Psoas muscle (tissue), 8 donors: ENCODE results near the gene PCSK2. TPM values are rescaled to one million over a fixed set of nuclear protein-coding genes. Genes with fewer than 3 reads are reported as not detected.

Experiments
- ATAC-seq, 4 donors: fragments of 200-7000 bp; cut with Tn5 transposase; one replicate each; pipeline ENCODE4 v1.9.1; 2020; ENCODE audit warnings: moderate library complexity in 3 of 4, mild to moderate bottlenecking in 2 of 4
- DNase-seq, 2 donors: peaks; one replicate each; pipeline ENCODE4 v3.0.0-alpha.2; 2020
- H3K27ac ChIP-seq: fragments of 200-600 bp; one replicate; pipeline ENCODE4 v1.8.0; 2022
- H3K27me3 ChIP-seq, 3 donors: fragments of 200-600 bp in 1 of 3; one replicate each; pipeline versions ENCODE4 v1.6.1 to v1.8.0; 2013 to 2022; ENCODE audit warnings: low read length in 2 of 3, mild to moderate bottlenecking in 2 of 3, moderate library complexity in 1 of 3; ENCODE audit not compliant: insufficient read depth in 3 of 3
- H3K36me3 ChIP-seq, 2 donors: fragments of 200-600 bp in 1 of 2; one replicate each; pipeline versions ENCODE4 v1.6.1 to v1.8.0; 2013 to 2022; ENCODE audit warnings: low read depth in 1 of 2, mild to moderate bottlenecking in 1 of 2, moderate library complexity in 1 of 2; ENCODE audit not compliant: insufficient read depth in 1 of 2
- H3K4me1 ChIP-seq: fragments of 200-600 bp; one replicate; pipeline ENCODE4 v1.8.0; 2022
- H3K4me3 ChIP-seq: fragments of 200-600 bp; one replicate; pipeline ENCODE4 v1.8.0; 2022; ENCODE audit warnings: mild to moderate bottlenecking
- H3K9me3 ChIP-seq: fragments of 200-600 bp; one replicate; pipeline ENCODE4 v1.8.0; 2022
- CTCF ChIP-seq: fragments of 200-600 bp; IDR thresholded peaks from one replicate; pipeline ENCODE4 v1.8.0; 2022; ENCODE audit warnings: antibody characterized with exemption
- WGBS, 3 donors: extraction: QIAGEN DNeasy Blood & Tissue Kit; methylation state at CpG; one replicate each; pipeline versions ENCODE4 v1.1.6 to v1.1.7; 2013; 5-methylcytosine and 5-hydroxymethylcytosine counted together
- intact Hi-C, 2 donors: fragments of 100-400 bp; cut with DNase I; formaldehyde crosslinking; loops; one replicate each; pipeline versions ENCODE4 v1.11.0 to v1.14.2; 2022
- polyA plus RNA-seq, 3 donors: library from polyadenylated mRNA; stranded (reverse); fragments of 200-250 nt; gene quantifications; one replicate each; pipeline ENCODE4 v1.2.3, GENCODE V29; 2013
- total RNA-seq, 4 donors: library from RNA; stranded (reverse); fragmentation: NEBNext Ultra II Directional in 2 of 4; extraction: Animal tissue kit (Norgen Biotek cat#: 25700) in 2 of 4; gene quantifications; one replicate each; pipeline versions ENCODE4 v1.2.1 to v1.2.4, GENCODE V29; 2021 to 2023
- donor health status: healthy with polysubstance abuse.
- donor health status: DM: no; HTN: no; CAD: no; lungs with moderate emphysema.
- donor health status: Bipolar disorder and iron deficiency.
- donor health status: healthy.
- donor health status: DM: yes; HTN: yes; CAD: no.
- donor health status: DM: no; HTN: no; CAD: no.
- donor health status: DM: no; HTN: no; CAD: no.
- donor health status: DM: yes; HTN: yes; CAD: no.

Gene PCSK2
- total and polyA plus RNA-seq, 7 donors, result 0.01 to 0.26 (median 0.04) TPM; not detected in 3

- WGBS, 3 donors, result 84 to 88% (median 85%) methylated on average over 6 of the region's 6 CpGs
- TF ChIP-seq CTCF, result no peak
- Histone ChIP-seq H3K27me3 (no peaks in the 10 kb centered on the region), H3K9me3 (no peaks in the 10 kb centered on the region), H3K4me3 (no peak overlapping the region), H3K27ac (no peak overlapping the region), H3K4me1 (no peaks in the 10 kb centered on the region), H3K36me3 (no peaks in the 10 kb centered on the region)
- ATAC-seq (no peak), DNase-seq (no peak)
- intact Hi-C loops, result loop anchor here (2.0 to 10.0 kb wide), 7 partner anchors 33 to 774 kb away; no protein-coding TSS in a partner anchor
Observed at GRCh38 chr20:17503301-17504065, 276.6 kb downstream of the PCSK2 start.

GRCh38 chr20:17504066-17504897, 277.4 kb downstream of the PCSK2 start:
- Histone ChIP-seq H3K36me3 (no peaks in the 10 kb centered on the region), H3K27ac (no peak overlapping the region), H3K4me3 (peak overlapping the region; percentile 63), H3K27me3 (no peaks in the 10 kb centered on the region), H3K9me3 (no peaks in the 10 kb centered on the region), H3K4me1 (no peaks in the 10 kb centered on the region)
- peak; percentile 46 to 68 (median 48) for ATAC-seq
- intact Hi-C loops, result loop anchor here (2.0 to 10.0 kb wide), 7 partner anchors 33 to 773 kb away; no protein-coding TSS in a partner anchor
- WGBS, 3 donors, result 37 to 40% (median 38%) methylated on average over 23 of the region's 23 CpGs
- no peak for DNase-seq
- TF ChIP-seq CTCF, result no peak

GRCh38 chr20:17504898-17505635, 278.2 kb downstream of the PCSK2 start:
- DNase-seq (peak; percentile 49 to 68), ATAC-seq (peak; percentile 68 to 89 (median 74))
- intact Hi-C loops, result loop anchor here (2.0 to 10.0 kb wide), 7 partner anchors 32 to 772 kb away; no protein-coding TSS in a partner anchor
- 2 to 4% (median 3%) methylated on average over 30 of the region's 30 CpGs for WGBS, 3 donors
- H3K4me3 ChIP-seq, result peak overlapping the region; percentile 63
- H3K9me3 ChIP-seq, result no peaks in the 10 kb centered on the region
- H3K27me3 ChIP-seq, result no peaks in the 10 kb centered on the region
- H3K36me3 ChIP-seq, result no peaks in the 10 kb centered on the region
- no peaks in the 10 kb centered on the region for H3K4me1 ChIP-seq
- no peak overlapping the region for H3K27ac ChIP-seq
- TF ChIP-seq CTCF, result peak; percentile 74

- H3K9me3 ChIP-seq, result no peaks in the 10 kb centered on the region
Observed at GRCh38 chr20:17505636-17506517, 279.0 kb downstream of the PCSK2 start.

More at GRCh38 chr20:17505636-17506517, 279.0 kb downstream of the PCSK2 start:
- Histone ChIP-seq H3K4me3 (peak overlapping the region; percentile 63), H3K27me3 (no peaks in the 10 kb centered on the region), H3K4me1 (no peaks in the 10 kb centered on the region), H3K36me3 (no peaks in the 10 kb centered on the region), H3K27ac (no peak overlapping the region)
- WGBS, 3 donors, result 72 to 85% (median 81%) methylated on average over 19 of the region's 19 CpGs
- intact Hi-C loops, result loop anchor here (2.0 to 10.0 kb wide), 6 partner anchors 31 to 769 kb away; no protein-coding TSS in a partner anchor
- TF ChIP-seq CTCF, result no peak
- ATAC-seq, result peak in 3 of 4 donors; percentile 19 to 35 (median 25)
- no peak for DNase-seq
